Uterus (tissue), 4 donors: ENCODE results near the gene IGSF23. TPM values are rescaled to one million over a fixed set of nuclear protein-coding genes. Genes with fewer than 3 reads are reported as not detected.
"Not testable (repeated sequence)": the region's sequence is repeated elsewhere in the genome, so short reads cannot be mapped to it uniquely, and the experiment has no call there.

ENCODE experiments used
- DNase-seq, 2 donors: peaks; one replicate each; pipeline ENCODE4 v3.0.0-alpha.2; 2019 to 2020
- H3K27ac ChIP-seq, 2 donors: fragments of 200-600 bp; sonication (generic); 1 replicate in 1 of 2; 2 replicates in 1 of 2; pipeline ENCODE4 v1.5.1; 2016 to 2018
- H3K27me3 ChIP-seq, 2 donors: fragments of 200-600 bp; sonication (generic); one replicate each; pipeline ENCODE4 v1.5.1; 2018 to 2019; ENCODE audit warnings: control low read depth in 1 of 2
- H3K36me3 ChIP-seq, 2 donors: fragments of 200-600 bp; sonication (generic); one replicate each; pipeline ENCODE4 v1.5.1; 2019; ENCODE audit warnings: control low read depth in 1 of 2
- H3K4me1 ChIP-seq, 2 donors: fragments of 200-600 bp; sonication (generic); one replicate each; pipeline ENCODE4 v1.5.1; 2018 to 2019; ENCODE audit warnings: control low read depth in 1 of 2
- H3K4me3 ChIP-seq, 2 donors: fragments of 200-600 bp; sonication (generic); 1 replicate in 1 of 2; 2 replicates in 1 of 2; pipeline ENCODE4 v1.5.1; 2018 to 2019; ENCODE audit warnings: mild to moderate bottlenecking in 1 of 2
- H3K9me3 ChIP-seq, 2 donors: fragments of 200-600 bp; sonication (generic); one replicate each; pipeline ENCODE4 v1.5.1; 2019; ENCODE audit warnings: control low read depth in 1 of 2
- CTCF ChIP-seq, 4 experiments: fragments of 200-600 bp in 2 of 4; fragments of 450-650 bp in 2 of 4; sonication (generic) in 2 of 4; IDR thresholded peaks; one replicate each; pipeline ENCODE4 v1.5.1; 2016 to 2019; ENCODE audit warnings: antibody characterized with exemption in 4 of 4, mild to moderate bottlenecking in 2 of 4, moderate library complexity in 1 of 4
- POLR2A ChIP-seq, 2 donors: fragments of 450-650 bp; IDR thresholded peaks; one replicate each; pipeline ENCODE4 v1.6.1; 2016; ENCODE audit warnings: antibody characterized with exemption in 2 of 2, mild to moderate bottlenecking in 1 of 2, moderate library complexity in 1 of 2
- intact Hi-C: fragments of 100-400 bp; cut with DNase I; formaldehyde crosslinking; loops from one replicate; pipeline ENCODE4 v1.15.1; 2023; ENCODE audit warnings: low total_unique reads
- microRNA counts, 2 donors: library from miRNA; unstranded; fragments of <30 nt; microRNA quantifications; one replicate each; lab custom pipeline; 2016 to 2017
- microRNA-seq: library from miRNA; unstranded; fragments of <30 nt; microRNA quantifications from one replicate; pipeline ENCODE4, GENCODE V29; 2016; ENCODE audit warnings: borderline microRNAs expressed, borderline replicate concordance
- small RNA-seq: library from RNA; depleted of rRNA; stranded (forward); fragments of <200 nt; gene quantifications from one replicate; pipeline ENCODE3, GENCODE V24; 2016
- total RNA-seq, 4 donors: library from RNA; depleted of rRNA in 3 of 4; stranded (reverse); fragments of >200 nt in 3 of 4; gene quantifications; one replicate each; pipeline versions ENCODE4 v1.1.0 to v1.2.4, GENCODE V29; 2014 to 2023
- donor health status: DM: yes; HTN: yes; CAD: no.

The IGSF23 gene
- total RNA-seq, 4 donors from 2014 or later, result not detected

GRCh38 chr19:44682807-44683206, 69.4 kb downstream of the IGSF23 start:
- intact Hi-C loops, result no loop called here

GRCh38 chr19:44683434-44684210, 70.3 kb downstream of the IGSF23 start:
- Histone ChIP-seq H3K4me3 (no peak overlapping the region), H3K36me3 (no peaks in the 10 kb centered on the region), H3K4me1 (no peaks in the 10 kb centered on the region), H3K9me3 (no peaks in the 10 kb centered on the region), H3K27me3 (no peaks in the 10 kb centered on the region), H3K27ac (peak overlapping the region in 1 of 2 donors; percentile 17)
- intact Hi-C loops, result no loop called here
- no peak for TF ChIP-seq CTCF (IDR thresholded peaks at IDR 0.05)
- DNase-seq, result no peak

More at GRCh38 chr19:44682807-44683206, 69.4 kb downstream of the IGSF23 start:
- Histone ChIP-seq H3K27ac (no peak overlapping the region), H3K4me1 (no peaks in the 10 kb centered on the region), H3K9me3 (no peaks in the 10 kb centered on the region), H3K4me3 (no peak overlapping the region), H3K27me3 (no peaks in the 10 kb centered on the region), H3K36me3 (no peaks in the 10 kb centered on the region)
- TF ChIP-seq CTCF (IDR thresholded peaks at IDR 0.05) (no peak), POLR2A (IDR thresholded peaks at IDR 0.05) (no peak)
- no peak for DNase-seq

GRCh38 chr19:44684396-44684795, 71.0 kb downstream of the IGSF23 start:
- intact Hi-C loops, DNase-seq, H3K36me3 ChIP-seq, H3K9me3 ChIP-seq, H3K27me3 ChIP-seq, H3K4me3 ChIP-seq, H3K4me1 ChIP-seq: not testable (repeated sequence)
- H3K27ac ChIP-seq, result peak overlapping the region in 1 of 2 donors; percentile 17

GRCh38 chr19:44684892-44685863, 71.8 kb downstream of the IGSF23 start:
- Histone ChIP-seq H3K27ac (peak overlapping the region in 1 of 2 donors; percentile 17), H3K27me3 (no peaks in the 10 kb centered on the region), H3K9me3 (no peaks in the 10 kb centered on the region), H3K36me3 (no peaks in the 10 kb centered on the region), H3K4me3 (no peak overlapping the region), H3K4me1 (no peaks in the 10 kb centered on the region)
- intact Hi-C loops, result no loop called here
- peak in 1 of 2 donors; percentile 62 for DNase-seq
- TF ChIP-seq POLR2A (IDR thresholded peaks at IDR 0.05), result no peak
- TF ChIP-seq CTCF (IDR thresholded peaks at IDR 0.05), result no peak

GRCh38 chr19:44685877-44686276, 72.5 kb downstream of the IGSF23 start:
- intact Hi-C loops, result no loop called here
- TF ChIP-seq CTCF (IDR thresholded peaks at IDR 0.05) (no peak), POLR2A (IDR thresholded peaks at IDR 0.05) (no peak)
- H3K4me1 ChIP-seq, result no peaks in the 10 kb centered on the region
- H3K4me3 ChIP-seq, result no peak overlapping the region
- H3K27ac ChIP-seq, result peak overlapping the region in 1 of 2 donors; percentile 17
- H3K36me3 ChIP-seq, result no peaks in the 10 kb centered on the region
- DNase-seq, result no peak
- no peaks in the 10 kb centered on the region for H3K9me3 ChIP-seq
- no peaks in the 10 kb centered on the region for H3K27me3 ChIP-seq

MicroRNA genes within 50 kb of the gene (microRNA counts, 767-probe panel; counts per million panel counts)
- microRNA hsa-miR-4531 (lab: Ali Mortazavi, UCI), result 0 to 1,821 counts per million in 2 donors

Small RNA genes within 50 kb of the gene (microRNA-seq; reads per million reads assigned to microRNA genes)
- not detected for gene MIR4531

Small RNA genes within 50 kb of the gene (small RNA-seq; reads per million reads assigned to genes)
- gene AC243964.1, result not detected

Other genes with a start within 250 kb of the IGSF23 start
- 10 to 100 TPM in 2 of 4 donors, 1 to 10 TPM in 1, under 1 TPM in 1; 0.29 to 25.9 (median 9.2) TPM for gene ZNF285, start 212.0 kb upstream of the IGSF23 start, total RNA-seq
- 10 to 100 TPM in 1 of 4 donors, 1 to 10 TPM in 3; 1.0 to 23.7 (median 2.4) TPM for gene ZNF229, start 165.1 kb upstream of the IGSF23 start, total RNA-seq
- 10 to 100 TPM in 2 of 4 donors, 1 to 10 TPM in 2; 2.6 to 23.4 (median 11.2) TPM for gene ZNF180, start 113.0 kb upstream of the IGSF23 start, total RNA-seq
- 1 to 10 TPM in 1 of 4 donors, under 1 TPM in 1, not detected in 2; 0.40 to 2.9 TPM for gene CEACAM20, start 83.9 kb upstream of the IGSF23 start, total RNA-seq
- 10 to 100 TPM in 3 of 4 donors, 1 to 10 TPM in 1; 7.9 to 45.3 (median 28.0) TPM for gene PVR, start 30.3 kb downstream of the IGSF23 start, total RNA-seq
- gene CEACAM19, start 57.9 kb downstream of the IGSF23 start, total RNA-seq, result 10 to 100 TPM in 1 of 4 donors, 1 to 10 TPM in 3; 1.0 to 16.1 (median 1.3) TPM
- gene CEACAM16, start 85.6 kb downstream of the IGSF23 start, total RNA-seq, result not detected
- 10 to 100 TPM in 2 of 4 donors, 1 to 10 TPM in 2; 3.2 to 58.8 (median 11.9) TPM for gene BCL3, start 135.1 kb downstream of the IGSF23 start, total RNA-seq
- 1 to 10 TPM in 1 of 4 donors, under 1 TPM in 1, not detected in 2; 0.29 to 5.8 TPM for gene CBLC, start 164.3 kb downstream of the IGSF23 start, total RNA-seq
- gene BCAM, start 195.5 kb downstream of the IGSF23 start, total RNA-seq, result 100 to 1,000 TPM in 2 of 4 donors, 10 to 100 TPM in 1, 1 to 10 TPM in 1; 3.8 to 171 (median 111) TPM
- gene NECTIN2, start 232.7 kb downstream of the IGSF23 start, total RNA-seq, result 100 to 1,000 TPM in 2 of 4 donors, 10 to 100 TPM in 2; 14.1 to 106 (median 86.1) TPM